ENCODE data around the gene MACROD2.

The MACROD2 gene

GRCh38 chr20:15703171-15703911 is 1708.0 kb downstream of the MACROD2 start:
- DNase-seq = no peak
- H3K4me1 ChIP-seq = no peaks in the 10 kb centered on the region
- no peaks in the 10 kb centered on the region for H3K27me3 ChIP-seq
- H3K9me3 ChIP-seq = no peaks in the 10 kb centered on the region
- no peak overlapping the region for H3K4me3 ChIP-seq (ENCODE audit: low read depth, low read length)
- TF ChIP-seq CTCF (IDR thresholded peaks at IDR 0.05; ENCODE audit: low read depth, low read length) = no peak
- H3K36me3 ChIP-seq = no peaks in the 10 kb centered on the region

- no peak overlapping the region for H3K4me3 ChIP-seq (ENCODE audit: low read depth, low read length)
- no peaks in the 10 kb centered on the region for H3K27me3 ChIP-seq
- H3K36me3 ChIP-seq = no peaks in the 10 kb centered on the region
- H3K4me1 ChIP-seq = no peaks in the 10 kb centered on the region
- no peak for DNase-seq
- H3K9me3 ChIP-seq = no peaks in the 10 kb centered on the region
- TF ChIP-seq CTCF (IDR thresholded peaks at IDR 0.05; ENCODE audit: low read depth, low read length) = no peak
These were observed 1710.7 kb downstream of the MACROD2 start for GRCh38 chr20:15705975-15706374.

- H3K4me3 ChIP-seq (ENCODE audit: low read depth, low read length) = no peak overlapping the region
- DNase-seq = no peak
- no peaks in the 10 kb centered on the region for H3K9me3 ChIP-seq
- H3K4me1 ChIP-seq = no peaks in the 10 kb centered on the region
- H3K27me3 ChIP-seq = no peaks in the 10 kb centered on the region
- no peak for TF ChIP-seq CTCF (IDR thresholded peaks at IDR 0.05; ENCODE audit: low read depth, low read length)
- no peaks in the 10 kb centered on the region for H3K36me3 ChIP-seq
These were observed 1711.4 kb downstream of the MACROD2 start for GRCh38 chr20:15706719-15707118.

- Histone ChIP-seq H3K4me1 (no peaks in the 10 kb centered on the region; the same call in 1 of the 2 replicates), H3K9me3 (no peaks in the 10 kb centered on the region), H3K36me3 (no peaks in the 10 kb centered on the region), H3K27me3 (no peaks in the 10 kb centered on the region), H3K4me3 (ENCODE audit: low read depth, low read length) (no peak overlapping the region)
- DNase-seq = peak; percentile 86
- TF ChIP-seq CTCF (IDR thresholded peaks at IDR 0.05; ENCODE audit: low read depth, low read length) = peak; percentile 94
These were observed 1713.8 kb downstream of the MACROD2 start for GRCh38 chr20:15708984-15709598.

- no peak for DNase-seq
These were observed 1715.3 kb downstream of the MACROD2 start for GRCh38 chr20:15710636-15711035.

More at GRCh38 chr20:15710636-15711035, 1715.3 kb downstream of the MACROD2 start:
- Histone ChIP-seq H3K27me3 (no peaks in the 10 kb centered on the region), H3K4me1 (no peaks in the 10 kb centered on the region; the same call in 1 of the 2 replicates), H3K4me3 (ENCODE audit: low read depth, low read length) (no peak overlapping the region), H3K9me3 (no peaks in the 10 kb centered on the region), H3K36me3 (no peaks in the 10 kb centered on the region)
- TF ChIP-seq CTCF (IDR thresholded peaks at IDR 0.05; ENCODE audit: low read depth, low read length) = no peak
